Loucy (cell line): Measurements from ENCODE around the gene IGF2BP1.

ENCODE experiments used
- EZH2phosphoT487 ChIP-seq: fragments of 200-600 bp; IDR thresholded peaks from 2 replicates; pipeline ENCODE4 v1.6.1; 2018; ENCODE audit warnings: antibody characterized with exemption, mild to moderate bottlenecking, moderate library complexity, borderline replicate concordance
- TF ChIP-seq, protein P1 (sequence below): fragments of 200-600 bp; sonication (generic); conservative IDR thresholded peaks from 2 replicates; pipeline ENCODE4 v1.5.1; 2014; ENCODE audit warnings: mild to moderate bottlenecking, antibody characterized with exemption, low read length

DNA sequence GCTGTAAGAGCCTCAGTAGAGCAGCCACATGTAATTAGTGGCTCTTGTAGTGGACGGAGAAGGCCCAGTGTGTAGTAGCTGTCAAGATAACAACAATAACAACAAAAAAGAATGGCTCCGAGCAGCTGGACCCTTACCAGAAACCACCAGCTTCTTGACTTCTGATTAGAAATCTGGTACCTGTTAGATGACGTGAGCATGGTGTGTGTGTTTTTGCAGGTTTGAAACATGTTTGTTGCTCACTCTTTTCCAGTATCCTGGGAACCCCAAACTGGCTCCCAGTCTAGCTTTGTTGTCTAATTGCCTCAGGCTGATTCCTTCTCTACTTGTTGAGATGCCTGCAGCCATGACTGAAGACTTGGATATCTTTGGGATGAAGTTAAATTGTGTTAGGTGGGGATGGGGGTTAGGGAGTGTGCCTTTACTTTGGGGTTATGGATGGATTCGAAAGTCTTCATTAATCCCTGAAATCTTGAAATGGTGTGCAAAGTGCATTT, 21.0 kb downstream of the IGF2BP1 start:
- TF ChIP-seq, protein P1, sequence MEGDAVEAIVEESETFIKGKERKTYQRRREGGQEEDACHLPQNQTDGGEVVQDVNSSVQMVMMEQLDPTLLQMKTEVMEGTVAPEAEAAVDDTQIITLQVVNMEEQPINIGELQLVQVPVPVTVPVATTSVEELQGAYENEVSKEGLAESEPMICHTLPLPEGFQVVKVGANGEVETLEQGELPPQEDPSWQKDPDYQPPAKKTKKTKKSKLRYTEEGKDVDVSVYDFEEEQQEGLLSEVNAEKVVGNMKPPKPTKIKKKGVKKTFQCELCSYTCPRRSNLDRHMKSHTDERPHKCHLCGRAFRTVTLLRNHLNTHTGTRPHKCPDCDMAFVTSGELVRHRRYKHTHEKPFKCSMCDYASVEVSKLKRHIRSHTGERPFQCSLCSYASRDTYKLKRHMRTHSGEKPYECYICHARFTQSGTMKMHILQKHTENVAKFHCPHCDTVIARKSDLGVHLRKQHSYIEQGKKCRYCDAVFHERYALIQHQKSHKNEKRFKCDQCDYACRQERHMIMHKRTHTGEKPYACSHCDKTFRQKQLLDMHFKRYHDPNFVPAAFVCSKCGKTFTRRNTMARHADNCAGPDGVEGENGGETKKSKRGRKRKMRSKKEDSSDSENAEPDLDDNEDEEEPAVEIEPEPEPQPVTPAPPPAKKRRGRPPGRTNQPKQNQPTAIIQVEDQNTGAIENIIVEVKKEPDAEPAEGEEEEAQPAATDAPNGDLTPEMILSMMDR: no peak
- no peak for TF ChIP-seq EZH2phosphoT487
